Midbrain (tissue), 1 donor: Measurements from ENCODE around the gene CTNNAL1.
"Not testable (repeated sequence)": the region's sequence is repeated elsewhere in the genome, so short reads cannot be mapped to it uniquely, and the experiment has no call there.

Experiments used
- DNase-seq: peaks from one replicate; lab custom pipeline; 2025; lab: John Stamatoyannopoulos, UW

Gene CTNNAL1

GRCh38 chr9:109012876-109013678 lies at the start of gene CTNNAL1:
Gene CTNNAL1, minus strand, starts transcription at chr9:109013499. Its CDS starts 57 bp downstream, at chr9:109013442.
- peak; percentile 86 for DNase-seq

- DNase-seq, result no peak
Measured at GRCh38 chr9:109062543-109062942, 49.2 kb upstream of the CTNNAL1 start.

- no peak for DNase-seq
Measured at GRCh38 chr9:109060191-109060590, 46.9 kb upstream of the CTNNAL1 start.

- not testable (repeated sequence) for DNase-seq
Measured at GRCh38 chr9:109053121-109053520, 39.8 kb upstream of the CTNNAL1 start.

GRCh38 chr9:109052416-109052815 lies 39.1 kb upstream of the CTNNAL1 start:
- no peak for DNase-seq

GRCh38 chr9:109051733-109052132 lies 38.4 kb upstream of the CTNNAL1 start:
- DNase-seq, result no peak

GRCh38 chr9:109050444-109050843 lies 37.1 kb upstream of the CTNNAL1 start:
- DNase-seq, result no peak

- DNase-seq, result no peak
Measured at GRCh38 chr9:109048822-109049221, 35.5 kb upstream of the CTNNAL1 start.

- no peak for DNase-seq
Measured at GRCh38 chr9:109047259-109047658, 34.0 kb upstream of the CTNNAL1 start.

- no peak for DNase-seq
Measured at GRCh38 chr9:109046346-109046745, 33.0 kb upstream of the CTNNAL1 start.

- no peak for DNase-seq
Measured at GRCh38 chr9:109043578-109043977, 30.3 kb upstream of the CTNNAL1 start.

GRCh38 chr9:109040571-109040970 lies 27.3 kb upstream of the CTNNAL1 start:
- no peak for DNase-seq

- no peak for DNase-seq
Measured at GRCh38 chr9:109039539-109039938, 26.2 kb upstream of the CTNNAL1 start.

GRCh38 chr9:109037946-109038715 lies 24.8 kb upstream of the CTNNAL1 start:
- no peak for DNase-seq

GRCh38 chr9:109036744-109037680 lies 23.7 kb upstream of the CTNNAL1 start:
- DNase-seq, result no peak

GRCh38 chr9:109035684-109036423 lies 22.6 kb upstream of the CTNNAL1 start:
- DNase-seq, result no peak

- DNase-seq, result no peak
Measured at GRCh38 chr9:109033941-109034700, 20.8 kb upstream of the CTNNAL1 start.

- DNase-seq, result no peak
Measured at GRCh38 chr9:109031241-109031640, 17.9 kb upstream of the CTNNAL1 start.

GRCh38 chr9:109030426-109030825 lies 17.1 kb upstream of the CTNNAL1 start:
- no peak for DNase-seq

- DNase-seq, result no peak
Measured at GRCh38 chr9:109028457-109028856, 15.2 kb upstream of the CTNNAL1 start.

GRCh38 chr9:109027176-109027575 lies 13.9 kb upstream of the CTNNAL1 start:
- DNase-seq, result no peak
